ENCODE results near the gene TSKS.

TSKS gene

DNA sequence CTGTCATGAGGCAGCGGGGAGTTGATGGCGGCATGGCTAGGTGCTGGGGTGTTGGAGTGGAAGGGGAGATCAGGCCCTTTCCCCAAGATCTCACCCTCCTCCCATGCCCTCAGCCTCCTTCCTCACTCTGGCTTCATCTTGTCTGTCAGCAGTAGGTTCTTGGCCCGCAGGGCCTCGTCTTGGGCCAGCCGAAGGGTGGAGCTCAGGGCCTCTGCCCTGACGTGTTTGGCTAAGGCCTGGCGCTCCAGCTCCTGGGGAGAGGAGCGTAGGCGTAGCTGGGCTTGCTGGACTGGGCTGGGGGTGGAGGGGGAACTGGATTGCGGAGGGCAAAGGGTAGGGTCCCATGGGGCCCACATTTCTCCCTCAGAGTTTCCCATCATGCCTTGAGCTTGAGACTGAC is 23.2 kb downstream of the TSKS start:
- Histone ChIP-seq H3K4me3 (IDR thresholded peaks at IDR 0.05; ENCODE audit: insufficient read depth, low read depth, low read length) (no peak overlapping the region), H3K9ac (no peak overlapping the region), H3K27me3 (ENCODE audit: insufficient read depth, low read depth) (peaks cover 6% of the 10 kb centered on the region; the same call in 1 of the 2 replicates), H4K20me1 (ENCODE audit: insufficient read depth) (no peaks in the 10 kb centered on the region), H3K36me3 (ENCODE audit: insufficient read depth) (no peaks in the 10 kb centered on the region), H2AFZ (ENCODE audit: low read depth) (no peak overlapping the region), H3K4me2 (no peak overlapping the region), H3K27ac (no peak overlapping the region), H3K79me2 (ENCODE audit: insufficient read depth, low read depth) (no peaks in the 10 kb centered on the region), H3K4me1 (ENCODE audit: low read depth, poor library complexity, severe bottlenecking) (no peaks in the 10 kb centered on the region)
- TF ChIP-seq, protein P1, sequence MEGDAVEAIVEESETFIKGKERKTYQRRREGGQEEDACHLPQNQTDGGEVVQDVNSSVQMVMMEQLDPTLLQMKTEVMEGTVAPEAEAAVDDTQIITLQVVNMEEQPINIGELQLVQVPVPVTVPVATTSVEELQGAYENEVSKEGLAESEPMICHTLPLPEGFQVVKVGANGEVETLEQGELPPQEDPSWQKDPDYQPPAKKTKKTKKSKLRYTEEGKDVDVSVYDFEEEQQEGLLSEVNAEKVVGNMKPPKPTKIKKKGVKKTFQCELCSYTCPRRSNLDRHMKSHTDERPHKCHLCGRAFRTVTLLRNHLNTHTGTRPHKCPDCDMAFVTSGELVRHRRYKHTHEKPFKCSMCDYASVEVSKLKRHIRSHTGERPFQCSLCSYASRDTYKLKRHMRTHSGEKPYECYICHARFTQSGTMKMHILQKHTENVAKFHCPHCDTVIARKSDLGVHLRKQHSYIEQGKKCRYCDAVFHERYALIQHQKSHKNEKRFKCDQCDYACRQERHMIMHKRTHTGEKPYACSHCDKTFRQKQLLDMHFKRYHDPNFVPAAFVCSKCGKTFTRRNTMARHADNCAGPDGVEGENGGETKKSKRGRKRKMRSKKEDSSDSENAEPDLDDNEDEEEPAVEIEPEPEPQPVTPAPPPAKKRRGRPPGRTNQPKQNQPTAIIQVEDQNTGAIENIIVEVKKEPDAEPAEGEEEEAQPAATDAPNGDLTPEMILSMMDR (conservative IDR thresholded peaks at IDR 0.05; ENCODE audit: low read depth, low read length), result no peak

DNA sequence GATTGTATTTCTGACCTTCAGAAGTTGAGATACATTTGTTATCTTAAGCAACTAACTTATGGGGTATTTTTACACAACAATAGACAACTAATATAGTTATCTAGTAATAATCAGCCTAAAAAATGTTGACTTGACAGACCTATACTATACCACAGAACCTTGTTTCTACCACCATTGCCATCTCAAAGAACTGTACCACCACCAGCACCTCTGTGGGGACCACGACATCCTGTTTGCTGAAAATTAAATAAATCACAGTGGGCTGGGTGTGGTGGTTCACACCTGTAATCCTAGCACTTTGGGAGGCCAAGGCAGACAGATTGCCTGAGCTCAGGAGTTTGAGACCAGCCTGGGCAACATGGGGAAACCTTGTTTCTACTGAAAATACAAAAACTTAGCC is 24.0 kb downstream of the TSKS start:
- peaks cover 6% of the 10 kb centered on the region; the same call in 1 of the 2 replicates for H3K27me3 ChIP-seq (ENCODE audit: insufficient read depth, low read depth)
- no peak overlapping the region for H3K27ac ChIP-seq
- H2AFZ ChIP-seq (ENCODE audit: low read depth), result no peak overlapping the region
- H3K4me1 ChIP-seq (ENCODE audit: low read depth, poor library complexity, severe bottlenecking), result no peaks in the 10 kb centered on the region
- no peak overlapping the region for H3K4me2 ChIP-seq
- H4K20me1 ChIP-seq (ENCODE audit: insufficient read depth), result no peaks in the 10 kb centered on the region
- TF ChIP-seq, protein P1 (conservative IDR thresholded peaks at IDR 0.05; ENCODE audit: low read depth, low read length), result no peak
- H3K4me3 ChIP-seq (IDR thresholded peaks at IDR 0.05; ENCODE audit: insufficient read depth, low read depth, low read length), result no peak overlapping the region
- no peaks in the 10 kb centered on the region for H3K79me2 ChIP-seq (ENCODE audit: insufficient read depth, low read depth)
- H3K36me3 ChIP-seq (ENCODE audit: insufficient read depth), result no peaks in the 10 kb centered on the region
- no peak overlapping the region for H3K9ac ChIP-seq

DNA sequence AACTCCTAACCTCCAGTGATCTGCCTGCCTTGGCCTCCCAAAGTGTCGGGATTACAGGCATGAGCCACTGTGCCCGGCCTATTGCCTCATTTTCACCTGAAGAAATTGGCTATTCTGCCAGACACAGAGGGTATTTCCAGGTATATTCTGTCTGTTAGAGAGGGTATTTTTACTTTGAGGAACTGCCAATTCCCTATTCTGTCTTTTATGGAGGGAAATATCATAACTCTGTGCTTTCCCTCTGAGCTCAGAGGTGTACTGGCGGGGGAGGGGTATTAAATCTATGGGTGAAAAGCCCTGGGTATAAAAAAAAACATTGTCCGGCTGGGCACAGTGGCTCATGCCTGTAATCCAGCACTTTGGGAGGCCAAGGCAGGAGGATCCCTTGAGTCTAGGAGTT is 24.8 kb downstream of the TSKS start:
- peaks cover 8% of the 10 kb centered on the region; the same call in 1 of the 2 replicates for H3K27me3 ChIP-seq (ENCODE audit: insufficient read depth, low read depth)
- H3K4me1 ChIP-seq (ENCODE audit: low read depth, poor library complexity, severe bottlenecking), result no peaks in the 10 kb centered on the region
- H3K79me2 ChIP-seq (ENCODE audit: insufficient read depth, low read depth), result no peaks in the 10 kb centered on the region
- H2AFZ ChIP-seq (ENCODE audit: low read depth), result peak overlapping the region; percentile 4; the same call in 1 of the 2 replicates
- no peak overlapping the region for H3K27ac ChIP-seq
- no peaks in the 10 kb centered on the region for H4K20me1 ChIP-seq (ENCODE audit: insufficient read depth)
- no peak overlapping the region for H3K9ac ChIP-seq
- H3K36me3 ChIP-seq (ENCODE audit: insufficient read depth), result no peaks in the 10 kb centered on the region
- no peak overlapping the region for H3K4me2 ChIP-seq
- H3K4me3 ChIP-seq (IDR thresholded peaks at IDR 0.05; ENCODE audit: insufficient read depth, low read depth, low read length), result no peak overlapping the region
- TF ChIP-seq, protein P1 (conservative IDR thresholded peaks at IDR 0.05; ENCODE audit: low read depth, low read length), result no peak

DNA sequence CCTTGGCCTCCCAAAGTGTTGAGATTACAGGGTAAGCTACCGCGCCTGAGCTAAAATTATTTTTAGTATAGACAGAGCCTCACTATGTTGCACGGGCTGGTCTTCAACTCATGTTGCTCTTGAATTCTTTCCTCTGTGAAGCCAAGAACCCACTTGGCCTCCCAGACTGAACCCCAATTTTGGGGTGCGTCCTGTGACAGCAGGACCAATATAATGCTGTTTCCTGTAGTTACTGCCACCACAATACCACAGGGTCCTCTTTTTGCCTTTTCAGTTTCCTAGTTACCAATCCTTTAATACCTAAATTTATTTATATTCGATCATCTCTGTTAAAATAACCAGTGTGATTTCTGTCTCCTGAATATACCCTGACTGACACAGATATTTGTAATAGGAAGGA is 32.9 kb downstream of the TSKS start:
- Histone ChIP-seq H3K36me3 (ENCODE audit: insufficient read depth) (no peaks in the 10 kb centered on the region), H4K20me1 (ENCODE audit: insufficient read depth) (no peaks in the 10 kb centered on the region), H3K27ac (no peak overlapping the region), H3K4me3 (IDR thresholded peaks at IDR 0.05; ENCODE audit: insufficient read depth, low read depth, low read length) (no peak overlapping the region), H3K4me2 (no peak overlapping the region), H3K27me3 (ENCODE audit: insufficient read depth, low read depth) (peaks cover 63% of the 10 kb centered on the region), H3K9ac (no peak overlapping the region), H3K79me2 (ENCODE audit: insufficient read depth, low read depth) (no peaks in the 10 kb centered on the region), H2AFZ (ENCODE audit: low read depth) (no peak overlapping the region), H3K4me1 (ENCODE audit: low read depth, poor library complexity, severe bottlenecking) (no peaks in the 10 kb centered on the region)
- TF ChIP-seq, protein P1 (conservative IDR thresholded peaks at IDR 0.05; ENCODE audit: low read depth, low read length), result no peak
